Stimulated activated naive CD8-positive, alpha-beta T cell treated with anti-CD3 and anti-CD28 coated beads, Interleukin-15, Interleukin-2, amounts not matched to agents 100 ng/mL and 50 ng/mL, for 24 hours (primary cell): Measurements from ENCODE around the gene GOLGA3.
"Not testable (repeated sequence)": the region's sequence is repeated elsewhere in the genome, so short reads cannot be mapped to it uniquely, and the experiment has no call there.

ENCODE experiments used
- H3K27ac Mint-ChIP-seq: one replicate; pipeline ENCODE4 v1.8.0; 2021; ENCODE audit warnings: mild to moderate bottlenecking, mixed read lengths
- H3K27me3 Mint-ChIP-seq: one replicate; pipeline ENCODE4 v1.8.0; 2021; ENCODE audit warnings: mixed read lengths
- H3K36me3 Mint-ChIP-seq: one replicate; pipeline ENCODE4 v1.8.0; 2021; ENCODE audit warnings: low read depth, mixed read lengths
- H3K4me1 Mint-ChIP-seq: one replicate; pipeline ENCODE4 v1.8.0; 2021; ENCODE audit warnings: low read depth, mixed read lengths
- H3K4me3 Mint-ChIP-seq: one replicate; pipeline ENCODE4 v1.8.0; 2021; ENCODE audit warnings: mild to moderate bottlenecking, mixed read lengths
- H3K9me3 Mint-ChIP-seq: one replicate; pipeline ENCODE4 v1.8.0; 2021; ENCODE audit warnings: mixed read lengths

Gene GOLGA3

GRCh38 chr12:132783917-132784531 lies 44.6 kb downstream of the GOLGA3 start:
- no peaks in the 10 kb centered on the region for H3K27me3 Mint-ChIP-seq
- H3K4me3 Mint-ChIP-seq, result no peak overlapping the region
- H3K27ac Mint-ChIP-seq, result no peak overlapping the region
- no peaks in the 10 kb centered on the region for H3K9me3 Mint-ChIP-seq
- peaks cover 66% of the 10 kb centered on the region for H3K36me3 Mint-ChIP-seq
- H3K4me1 Mint-ChIP-seq, result no peaks in the 10 kb centered on the region

- Mint-ChIP-seq H3K4me1 (no peaks in the 10 kb centered on the region), H3K4me3 (no peak overlapping the region), H3K27ac (no peak overlapping the region), H3K27me3 (no peaks in the 10 kb centered on the region), H3K9me3 (no peaks in the 10 kb centered on the region), H3K36me3 (peaks cover 55% of the 10 kb centered on the region)
Measured at GRCh38 chr12:132781938-132782337, 46.7 kb downstream of the GOLGA3 start.

GRCh38 chr12:132779781-132780353 lies 48.8 kb downstream of the GOLGA3 start:
- no peak overlapping the region for H3K27ac Mint-ChIP-seq
- H3K4me3 Mint-ChIP-seq, result no peak overlapping the region
- peaks cover 3% of the 10 kb centered on the region for H3K4me1 Mint-ChIP-seq
- peaks cover 61% of the 10 kb centered on the region for H3K36me3 Mint-ChIP-seq
- no peaks in the 10 kb centered on the region for H3K27me3 Mint-ChIP-seq
- H3K9me3 Mint-ChIP-seq, result no peaks in the 10 kb centered on the region

- peaks cover 56% of the 10 kb centered on the region for H3K36me3 Mint-ChIP-seq
Measured at GRCh38 chr12:132777614-132778013, 51.1 kb downstream of the GOLGA3 start.

GRCh38 chr12:132776816-132777568 lies 51.7 kb downstream of the GOLGA3 start:
- Mint-ChIP-seq H3K4me1 (peaks cover 24% of the 10 kb centered on the region), H3K27me3 (no peaks in the 10 kb centered on the region), H3K9me3 (no peaks in the 10 kb centered on the region), H3K27ac (no peak overlapping the region), H3K36me3 (peaks cover 55% of the 10 kb centered on the region), H3K4me3 (no peak overlapping the region)

More at GRCh38 chr12:132777614-132778013, 51.1 kb downstream of the GOLGA3 start:
- Mint-ChIP-seq H3K4me3 (no peak overlapping the region), H3K4me1 (peaks cover 18% of the 10 kb centered on the region), H3K27ac (no peak overlapping the region), H3K27me3 (no peaks in the 10 kb centered on the region), H3K9me3 (no peaks in the 10 kb centered on the region)

- not testable (repeated sequence) for H3K9me3 Mint-ChIP-seq, H3K27me3 Mint-ChIP-seq, H3K4me3 Mint-ChIP-seq, H3K27ac Mint-ChIP-seq
- Mint-ChIP-seq H3K4me1 (peaks cover 32% of the 10 kb centered on the region), H3K36me3 (peaks cover 57% of the 10 kb centered on the region)
Measured at GRCh38 chr12:132776230-132776625, 52.4 kb downstream of the GOLGA3 start.

GRCh38 chr12:132775502-132776229 lies 53.0 kb downstream of the GOLGA3 start:
- Mint-ChIP-seq H3K36me3 (peaks cover 56% of the 10 kb centered on the region), H3K4me3 (no peak overlapping the region), H3K9me3 (no peaks in the 10 kb centered on the region), H3K27me3 (no peaks in the 10 kb centered on the region), H3K27ac (no peak overlapping the region), H3K4me1 (peaks cover 38% of the 10 kb centered on the region)

- no peaks in the 10 kb centered on the region for H3K9me3 Mint-ChIP-seq
- H3K36me3 Mint-ChIP-seq, result peaks cover 50% of the 10 kb centered on the region
- no peak overlapping the region for H3K27ac Mint-ChIP-seq
- H3K4me1 Mint-ChIP-seq, result peaks cover 47% of the 10 kb centered on the region
- H3K4me3 Mint-ChIP-seq, result no peak overlapping the region
- no peaks in the 10 kb centered on the region for H3K27me3 Mint-ChIP-seq
Measured at GRCh38 chr12:132774646-132775275, 53.9 kb downstream of the GOLGA3 start.

- Mint-ChIP-seq H3K4me3 (no peak overlapping the region), H3K36me3 (peaks cover 45% of the 10 kb centered on the region), H3K4me1 (peaks cover 53% of the 10 kb centered on the region), H3K27ac (no peak overlapping the region), H3K27me3 (no peaks in the 10 kb centered on the region), H3K9me3 (no peaks in the 10 kb centered on the region)
Measured at GRCh38 chr12:132774159-132774558, 54.5 kb downstream of the GOLGA3 start.

GRCh38 chr12:132773077-132773955 lies 55.4 kb downstream of the GOLGA3 start:
- H3K9me3 Mint-ChIP-seq, result no peaks in the 10 kb centered on the region
- H3K36me3 Mint-ChIP-seq, result peaks cover 49% of the 10 kb centered on the region
- no peaks in the 10 kb centered on the region for H3K27me3 Mint-ChIP-seq
- no peak overlapping the region for H3K4me3 Mint-ChIP-seq
- H3K4me1 Mint-ChIP-seq, result peaks cover 61% of the 10 kb centered on the region
- H3K27ac Mint-ChIP-seq, result no peak overlapping the region

- H3K4me3 Mint-ChIP-seq, result no peak overlapping the region
- H3K36me3 Mint-ChIP-seq, result peaks cover 52% of the 10 kb centered on the region
- H3K27me3 Mint-ChIP-seq, result no peaks in the 10 kb centered on the region
- H3K4me1 Mint-ChIP-seq, result peaks cover 68% of the 10 kb centered on the region
- no peaks in the 10 kb centered on the region for H3K9me3 Mint-ChIP-seq
- peak overlapping the region; percentile 55 for H3K27ac Mint-ChIP-seq
Measured at GRCh38 chr12:132772606-132773005, 56.1 kb downstream of the GOLGA3 start.

- Mint-ChIP-seq H3K27me3 (no peaks in the 10 kb centered on the region), H3K9me3 (no peaks in the 10 kb centered on the region), H3K4me1 (peaks cover 71% of the 10 kb centered on the region), H3K4me3 (peak overlapping the region; percentile 34), H3K36me3 (peaks cover 45% of the 10 kb centered on the region), H3K27ac (peak overlapping the region; percentile 50)
Measured at GRCh38 chr12:132771126-132771838, 57.4 kb downstream of the GOLGA3 start.

GRCh38 chr12:132766380-132767085 lies 62.1 kb downstream of the GOLGA3 start:
- Mint-ChIP-seq H3K36me3 (peaks cover 17% of the 10 kb centered on the region), H3K4me3 (no peak overlapping the region), H3K9me3 (no peaks in the 10 kb centered on the region), H3K27me3 (no peaks in the 10 kb centered on the region), H3K4me1 (peaks cover 54% of the 10 kb centered on the region), H3K27ac (no peak overlapping the region)
